Coronary artery (tissue), 2 donors: ENCODE data around the gene FREY1.

ENCODE experiments used
- DNase-seq: peaks from one replicate; pipeline ENCODE4 v3.0.0-alpha.2; 2017; ENCODE audit warnings: low spot score
- H3K27ac ChIP-seq, 2 donors: fragments of 200-600 bp; sonication (generic); one replicate each; pipeline ENCODE4 v1.5.1; 2016 to 2019
- H3K4me3 ChIP-seq: fragments of 200-600 bp; sonication (generic); 2 replicates; pipeline ENCODE4 v1.5.1; 2016; ENCODE audit warnings: mild to moderate bottlenecking, moderate library complexity
- CTCF ChIP-seq: fragments of 200-600 bp; sonication (generic); IDR thresholded peaks from one replicate; pipeline ENCODE4 v1.5.1; 2019; ENCODE audit warnings: antibody characterized with exemption

The FREY1 gene

GRCh38 chr11:45899448-45900174, 7.5 kb downstream of the FREY1 start:
- TF ChIP-seq CTCF, result no peak
- peak overlapping the region in 1 of 2 donors; percentile 77 for H3K27ac ChIP-seq
- peak; percentile 89 for DNase-seq
- H3K4me3 ChIP-seq, result peak overlapping the region; percentile 81

GRCh38 chr11:45899086-45899447, 8.0 kb downstream of the FREY1 start:
- H3K27ac ChIP-seq, result peak overlapping the region in 1 of 2 donors; percentile 77
- DNase-seq, result no peak
- peak overlapping the region; percentile 81 for H3K4me3 ChIP-seq
- no peak for TF ChIP-seq CTCF

- TF ChIP-seq CTCF, result no peak
- Histone ChIP-seq H3K27ac (no peak overlapping the region), H3K4me3 (no peak overlapping the region)
- no peak for DNase-seq
These were observed 9.5 kb downstream of the FREY1 start for GRCh38 chr11:45897556-45897955.

- no peak for DNase-seq
- H3K27ac ChIP-seq, result no peak overlapping the region
- no peak overlapping the region for H3K4me3 ChIP-seq
- TF ChIP-seq CTCF, result no peak
These were observed 10.6 kb downstream of the FREY1 start for GRCh38 chr11:45896422-45896984.

GRCh38 chr11:45895553-45896259, 11.4 kb downstream of the FREY1 start:
- H3K4me3 ChIP-seq, result no peak overlapping the region

GRCh38 chr11:45894555-45895247, 12.4 kb downstream of the FREY1 start:
- no peak for TF ChIP-seq CTCF
- DNase-seq, result no peak
- H3K4me3 ChIP-seq, result no peak overlapping the region
- H3K27ac ChIP-seq, result no peak overlapping the region

More at GRCh38 chr11:45895553-45896259, 11.4 kb downstream of the FREY1 start:
- H3K27ac ChIP-seq, result no peak overlapping the region
- no peak for DNase-seq
- TF ChIP-seq CTCF, result no peak
